Endothelial cell of umbilical vein (primary cell): ENCODE measurements around the gene EIF2B5. TPM values are rescaled to one million over a fixed set of nuclear protein-coding genes. Genes with fewer than 3 reads are reported as not detected.
A peak's percentile ranks its signal among the peaks of the same experiment; 100 is the strongest.

Experiments
- BruUV-seq: library from RNA; stranded (reverse); fragments of 400-500 nt; replicated peaks from 2 replicates; lab custom pipeline; 2021; lab: Mats Ljungman, UMichigan
- CTCF ChIA-PET: fragments of 300-600, 350-600 bp; sonication (Branson Sonifier 250); formaldehyde crosslinking; loops from one replicate; lab custom pipeline; 2021; ENCODE audit warnings: antibody characterized with exemption, inconsistent platforms; lab: Charles Lee
- POLR2A ChIA-PET: fragments of 300-600, 350-600 bp; sonication (Branson Sonifier 250); formaldehyde crosslinking; loops from one replicate; lab custom pipeline; 2021; ENCODE audit warnings: antibody characterized with exemption, inconsistent platforms; lab: Charles Lee
- DNase-seq: peaks from one replicate; pipeline ENCODE4 v3.0.0-alpha.2; 2011; ENCODE audit warnings: low read depth, low spot score
- FAIRE-seq: peaks from 2 replicates; lab custom pipeline; 2011; peaks lifted over from hg19 to GRCh38; lab: Jason Lieb, UNC
- H2AFZ ChIP-seq: 2 replicates; pipeline ENCODE4 v1.6.0; 2012; ENCODE audit warnings: low read depth, low read length, control low read depth, inconsistent platforms
- H3K27ac ChIP-seq: 2 replicates; pipeline ENCODE4 v1.5.1; 2011; ENCODE audit warnings: low read depth, mild to moderate bottlenecking, control low read depth, low read length, moderate library complexity; ENCODE audit not compliant: insufficient read depth
- H3K27me3 ChIP-seq, 2 experiments: 2 replicates each; pipeline versions ENCODE4 v1.6.0 to v1.6.1; 2011; ENCODE audit warnings: low read length in 2 of 2, mixed read lengths in 1 of 2; ENCODE audit not compliant: control insufficient read depth in 2 of 2, insufficient read depth in 2 of 2
- H3K36me3 ChIP-seq, 2 experiments: 2 replicates in 1 of 2; 3 replicates in 1 of 2; pipeline ENCODE4 v1.5.1; 2011; ENCODE audit warnings: low read length in 2 of 2, mild to moderate bottlenecking in 1 of 2, moderate library complexity in 1 of 2; ENCODE audit not compliant: control insufficient read depth in 2 of 2, insufficient read depth in 2 of 2; ENCODE audit errors: extremely low read depth in 1 of 2
- H3K4me1 ChIP-seq: 3 replicates; pipeline ENCODE4 v1.5.1; 2011; ENCODE audit warnings: mild to moderate bottlenecking, low read length; ENCODE audit not compliant: control insufficient read depth, insufficient read depth; ENCODE audit errors: extremely low read depth
- H3K4me2 ChIP-seq: 2 replicates; pipeline ENCODE4 v1.6.1; 2011; ENCODE audit warnings: low read length, control low read depth, mixed read lengths; ENCODE audit not compliant: insufficient read depth
- H3K4me3 ChIP-seq, 3 experiments: fragments of 200-600 bp in 1 of 3; sonication (generic), shearing (Covaris generic) in 1 of 3; replicated peaks in 1 of 3; 2 replicates each; pipeline ENCODE4 v1.5.1; 2011 to 2016; ENCODE audit warnings: control low read depth in 3 of 3, low read length in 3 of 3, mild to moderate bottlenecking in 2 of 3, inconsistent platforms in 1 of 3, low read depth in 1 of 3, moderate library complexity in 1 of 3; ENCODE audit not compliant: insufficient read depth in 1 of 3
- H3K79me2 ChIP-seq: 2 replicates; pipeline ENCODE4 v1.6.0; 2012; ENCODE audit warnings: low read length, inconsistent platforms; ENCODE audit not compliant: control insufficient read depth, insufficient read depth
- H3K9ac ChIP-seq: replicated peaks from 2 replicates; pipeline ENCODE3; 2011; ENCODE audit warnings: low read length, control low read depth; ENCODE audit not compliant: insufficient read depth; ENCODE audit errors: extremely low read depth
- H3K9me1 ChIP-seq: replicated peaks from 3 replicates; pipeline ENCODE4 v1.6.0; 2011; ENCODE audit warnings: mild to moderate bottlenecking, low read length; ENCODE audit not compliant: control insufficient read depth, insufficient read depth; ENCODE audit errors: extremely low read depth
- H3K9me3 ChIP-seq: replicated peaks from 2 replicates; pipeline ENCODE4 v1.5.1; 2012; ENCODE audit warnings: low read length, inconsistent platforms; ENCODE audit not compliant: control insufficient read depth, insufficient read depth
- H4K20me1 ChIP-seq: replicated peaks from 2 replicates; pipeline ENCODE3; 2011; ENCODE audit warnings: mild to moderate bottlenecking, low read length; ENCODE audit not compliant: control insufficient read depth, insufficient read depth; ENCODE audit errors: extremely low read depth
- CTCF ChIP-seq, 2 donors: IDR thresholded peaks; 1 replicate in 1 of 2; 2 replicates in 1 of 2; pipeline ENCODE4 v1.5.1; 2011; ENCODE audit warnings: low read length in 2 of 2, mild to moderate bottlenecking in 2 of 2, moderate library complexity in 2 of 2, control low read depth in 1 of 2, inconsistent platforms in 1 of 2, low read depth in 1 of 2; ENCODE audit not compliant: insufficient read depth in 1 of 2; ENCODE audit errors: extremely low read depth in 1 of 2
- EZH2 ChIP-seq: IDR thresholded peaks from 2 replicates; pipeline ENCODE4 v1.6.1; 2012; ENCODE audit warnings: borderline replicate concordance, low read depth, mild to moderate bottlenecking, moderate library complexity, low read length, inconsistent platforms; ENCODE audit not compliant: severe bottlenecking
- FOS ChIP-seq: IDR thresholded peaks from 2 replicates; pipeline ENCODE4 v1.6.1; 2011; ENCODE audit warnings: mild to moderate bottlenecking, low read length, moderate library complexity, borderline replicate concordance; ENCODE audit not compliant: insufficient read depth
- GATA2 ChIP-seq: IDR thresholded peaks from 2 replicates; pipeline ENCODE4 v1.7.0; 2011; ENCODE audit warnings: low read depth, mild to moderate bottlenecking, moderate library complexity, mixed read lengths, low read length; ENCODE audit not compliant: insufficient read length, insufficient read depth
- JUN ChIP-seq: IDR thresholded peaks from 2 replicates; pipeline ENCODE4 v1.6.1; 2011; ENCODE audit warnings: borderline replicate concordance, low read depth; ENCODE audit not compliant: insufficient read length, insufficient read depth
- MYC ChIP-seq: IDR thresholded peaks from one replicate; pipeline ENCODE4 v1.6.1; 2011; ENCODE audit warnings: mild to moderate bottlenecking, low read depth, low read length
- POLR2A ChIP-seq: IDR thresholded peaks from 2 replicates; pipeline ENCODE4 v1.6.1; 2012; ENCODE audit warnings: low read depth, mild to moderate bottlenecking, control low read depth, low read length
- POLR2AphosphoS5 ChIP-seq: IDR thresholded peaks from 2 replicates; pipeline ENCODE4 v1.6.1; 2012; ENCODE audit warnings: low read depth, mild to moderate bottlenecking, control low read depth, low read length, moderate library complexity; ENCODE audit not compliant: insufficient read depth
- dilution Hi-C: fragments of 300-500 bp; cut with MboI; formaldehyde crosslinking; loops from one replicate; pipeline ENCODE4 v1.15.0; 2019; ENCODE audit warnings: low sequenced_read_pairs; ENCODE audit not compliant: extremely low pct_ligation_motif_present
- intact Hi-C: fragments of 100-400 bp; cut with micrococcal nuclease; formaldehyde crosslinking; loops from one replicate; pipeline ENCODE4 v1.10.0; 2022
- polyA plus RNA-seq, 4 experiments: library from polyadenylated mRNA; depleted of rRNA in 3 of 4; stranded (reverse) in 3 of 4; unstranded in 1 of 4; fragments of >200 nt; gene quantifications; 2 replicates each; pipeline versions ENCODE4 v1.2.1 to v1.2.3, GENCODE V29; 2011 to 2012; ENCODE audit warnings: missing spikeins in 1 of 4
- total RNA-seq: library from RNA; stranded (reverse); gene quantifications from 2 replicates; pipeline ENCODE4 v1.2.3, GENCODE V29; 2021
- TF ChIP-seq, protein P1 (sequence below): IDR thresholded peaks from 2 replicates; pipeline ENCODE4 v1.6.1; 2011; ENCODE audit not compliant: insufficient read depth, insufficient read length

EIF2B5 gene
- total and polyA plus RNA-seq, 2 donors (not counting 3 experiments of a cell fraction or from before 2014, with no cell fraction given), result 42.7 to 44.7 TPM

- Histone ChIP-seq H3K4me1 (peaks cover 27% of the 10 kb centered on the region), H3K9ac (peak overlapping the region; percentile 87), H3K36me3 (peaks cover 8 to 10% of the 10 kb centered on the region in 2 experiments), H3K27ac (peak overlapping the region; percentile 56), H2AFZ (peak overlapping the region; percentile 49), H3K4me2 (peak overlapping the region; percentile 94), H4K20me1 (no peaks in the 10 kb centered on the region), H3K9me3 (no peaks in the 10 kb centered on the region), H3K4me3 (peak overlapping the region; percentile 67 to 92 (median 90)), H3K9me1 (no peaks in the 10 kb centered on the region), H3K27me3 (no peaks in the 10 kb centered on the region), H3K79me2 (peaks cover 31% of the 10 kb centered on the region)
- TF ChIP-seq MYC, result no peak
- no peak for TF ChIP-seq EZH2
- TF ChIP-seq CTCF (IDR thresholded peaks at IDR 0.05; ENCODE audit: extremely low read depth in 1 of 2, insufficient read depth in 1 of 2, low read depth in 1 of 2, low read length in 2 of 2), result no peak
- no peak for TF ChIP-seq FOS
- no peak for TF ChIP-seq GATA2
- TF ChIP-seq POLR2A, result no peak
- TF ChIP-seq, protein P1, sequence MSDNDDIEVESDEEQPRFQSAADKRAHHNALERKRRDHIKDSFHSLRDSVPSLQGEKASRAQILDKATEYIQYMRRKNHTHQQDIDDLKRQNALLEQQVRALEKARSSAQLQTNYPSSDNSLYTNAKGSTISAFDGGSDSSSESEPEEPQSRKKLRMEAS, result no peak
- TF ChIP-seq POLR2AphosphoS5, result no peak
- TF ChIP-seq JUN, result no peak
- no peak for DNase-seq
- POLR2A ChIA-PET, result no interaction called here
- FAIRE-seq, result no peak
- CTCF ChIA-PET, result interaction anchor here (1.0 to 2.9 kb wide), 10 partner anchors 9 to 251 kb away, joined by 3 to 18 read pairs (median 5); partner anchors contain the start of genes DVL3 and PARL
- intact Hi-C loops (loop anchor here (1.0 to 2.0 kb wide), 6 partner anchors 19 to 241 kb away; partner anchors contain the start of genes ABCC5, ABCF3 and DVL3), dilution Hi-C loops (no loop called here)
- no TSS peak for BruUV-seq
These were observed 728 bp downstream of the EIF2B5 start for GRCh38 chr3:184135911-184136260.
